Transverse colon (tissue), 4 donors: ENCODE results near the gene XPNPEP3. TPM values are rescaled to one million over a fixed set of nuclear protein-coding genes. Genes with fewer than 3 reads are reported as not detected.
"Not testable (repeated sequence)": the region's sequence is repeated elsewhere in the genome, so short reads cannot be mapped to it uniquely, and the experiment has no call there.

Source experiments
- DNase-seq: peaks from one replicate; pipeline ENCODE4 v3.0.0-alpha.2; 2019
- H3K27ac ChIP-seq, 4 donors: fragments of 200-600 bp; sonication (generic); 2 replicates each; pipeline ENCODE4 v1.5.1; 2016 to 2018; ENCODE audit warnings: inconsistent platforms in 4 of 4
- H3K27me3 ChIP-seq: fragments of 200-600 bp; sonication (generic); 2 replicates; pipeline ENCODE4 v1.5.1; 2017; ENCODE audit warnings: inconsistent platforms
- H3K36me3 ChIP-seq, 4 donors: fragments of 200-600 bp; sonication (generic); 2 replicates each; pipeline ENCODE4 v1.5.1; 2017 to 2019; ENCODE audit warnings: inconsistent platforms in 4 of 4
- H3K4me1 ChIP-seq, 4 donors: fragments of 200-600 bp; sonication (generic); 2 replicates each; pipeline ENCODE4 v1.5.1; 2017 to 2020; ENCODE audit warnings: inconsistent platforms in 4 of 4
- H3K4me3 ChIP-seq, 4 donors: fragments of 200-600 bp; sonication (generic); 1 replicate in 1 of 4; 2 replicates in 3 of 4; pipeline versions ENCODE4 v1.5.1 to v1.6.1; 2017 to 2019; ENCODE audit warnings: inconsistent platforms in 4 of 4
- H3K9me3 ChIP-seq, 2 donors: fragments of 200-600 bp; sonication (generic); 2 replicates each; pipeline ENCODE4 v1.5.1; 2017 to 2019; ENCODE audit warnings: inconsistent platforms in 2 of 2
- CTCF ChIP-seq, 5 experiments: fragments of 200-600 bp in 3 of 5; fragments of 450-650 bp in 2 of 5; sonication (generic) in 3 of 5; IDR thresholded peaks; 1 replicate in 2 of 5; 2 replicates in 3 of 5; pipeline ENCODE4 v1.5.1; 2016 to 2017; ENCODE audit warnings: antibody characterized with exemption in 5 of 5, inconsistent platforms in 3 of 5, mild to moderate bottlenecking in 2 of 5, moderate library complexity in 1 of 5
- EP300 ChIP-seq: sonication (generic); formaldehyde crosslinking; IDR thresholded peaks from one replicate; pipeline ENCODE4 v1.6.1; 2017; ENCODE audit warnings: antibody characterized with exemption, low read depth
- POLR2A ChIP-seq: fragments of 450-650 bp; IDR thresholded peaks from one replicate; pipeline ENCODE4 v1.6.1; 2016; ENCODE audit warnings: antibody characterized with exemption, mild to moderate bottlenecking, moderate library complexity
- POLR2AphosphoS5 ChIP-seq, 3 donors: sonication (generic); formaldehyde crosslinking; IDR thresholded peaks; one replicate each; pipeline ENCODE4 v1.6.1; 2016; ENCODE audit warnings: antibody characterized with exemption in 3 of 3
- WGBS, 2 donors: methylation state at CpG; one replicate each; pipeline ENCODE4 v1.1.5; 2018; ENCODE audit warnings: low coverage in 1 of 2; 5-methylcytosine and 5-hydroxymethylcytosine counted together
- in situ Hi-C, 4 donors: fragments of 200-750 bp; cut with MboI; loops; one replicate each; pipeline versions ENCODE4 v1.15.0 to v1.15.1; 2017; ENCODE audit warnings: low sequenced_read_pairs in 3 of 4, low pct_ligation_motif_present in 1 of 4, low pct_unique_long_range_greater_than_20kb in 1 of 4
- intact Hi-C: fragments of 100-400 bp; cut with DNase I; formaldehyde crosslinking; loops from one replicate; pipeline ENCODE4 v1.15.1; 2023; ENCODE audit warnings: low total_unique reads
- total RNA-seq, 4 donors: library from RNA; depleted of rRNA; stranded (reverse); fragments of >200 nt; gene quantifications; one replicate each; pipeline ENCODE4 v1.1.0, GENCODE V29; 2016

Gene XPNPEP3
- total RNA-seq, 4 donors from 2014 or later = 5.8 to 14.1 (median 7.8) TPM

DNA sequence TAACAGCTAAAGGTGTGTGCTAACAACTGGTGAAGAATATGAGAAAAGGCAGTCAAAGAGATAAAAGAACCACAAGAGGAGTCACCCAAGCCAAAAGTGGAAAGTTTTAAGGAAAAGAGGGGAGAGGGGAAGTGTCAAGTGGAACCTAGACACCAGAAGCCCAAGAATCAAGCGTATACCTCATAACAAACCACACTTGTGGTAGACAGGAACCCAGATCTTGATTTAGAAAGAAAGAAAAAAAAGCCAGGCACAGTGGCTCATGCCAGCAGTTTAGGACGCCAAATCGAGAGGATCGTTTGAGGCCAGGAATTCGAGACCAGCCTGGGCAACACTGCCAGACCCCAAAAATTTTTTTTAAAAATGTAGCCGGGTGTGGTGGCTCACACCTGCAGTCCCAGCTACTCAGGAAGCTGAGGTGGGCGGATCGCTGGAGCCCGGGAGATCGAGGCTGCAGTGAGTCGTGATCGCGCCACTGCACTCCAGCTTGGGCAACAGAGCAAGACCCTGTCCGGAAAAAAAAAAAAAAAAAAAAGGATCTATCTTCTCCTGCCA is 38.7 kb upstream of the XPNPEP3 start:
- DNase-seq = no peak
- in situ Hi-C loops (no loop called here), intact Hi-C loops (no loop called here)
- TF ChIP-seq POLR2A (no peak), CTCF (IDR thresholded peaks at IDR 0.05) (no peak), EP300 (no peak), POLR2AphosphoS5 (IDR thresholded peaks at IDR 0.05) (no peak)
- peaks cover 10 to 24% (median 22%) of the 10 kb centered on the region in 4 donors for H3K4me1 ChIP-seq
- peak overlapping the region in 1 of 4 donors; percentile 88 for H3K27ac ChIP-seq
- peak overlapping the region; percentile 67 to 97 (median 81) for H3K4me3 ChIP-seq
- WGBS, 2 donors = 25 to 31% methylated on average over 8 to 14 of the region's 14 CpGs
- H3K36me3 ChIP-seq = peaks cover 0 to 3% (median 0%) of the 10 kb centered on the region in 4 donors
- H3K9me3 ChIP-seq = no peaks in the 10 kb centered on the region
- no peaks in the 10 kb centered on the region for H3K27me3 ChIP-seq

DNA sequence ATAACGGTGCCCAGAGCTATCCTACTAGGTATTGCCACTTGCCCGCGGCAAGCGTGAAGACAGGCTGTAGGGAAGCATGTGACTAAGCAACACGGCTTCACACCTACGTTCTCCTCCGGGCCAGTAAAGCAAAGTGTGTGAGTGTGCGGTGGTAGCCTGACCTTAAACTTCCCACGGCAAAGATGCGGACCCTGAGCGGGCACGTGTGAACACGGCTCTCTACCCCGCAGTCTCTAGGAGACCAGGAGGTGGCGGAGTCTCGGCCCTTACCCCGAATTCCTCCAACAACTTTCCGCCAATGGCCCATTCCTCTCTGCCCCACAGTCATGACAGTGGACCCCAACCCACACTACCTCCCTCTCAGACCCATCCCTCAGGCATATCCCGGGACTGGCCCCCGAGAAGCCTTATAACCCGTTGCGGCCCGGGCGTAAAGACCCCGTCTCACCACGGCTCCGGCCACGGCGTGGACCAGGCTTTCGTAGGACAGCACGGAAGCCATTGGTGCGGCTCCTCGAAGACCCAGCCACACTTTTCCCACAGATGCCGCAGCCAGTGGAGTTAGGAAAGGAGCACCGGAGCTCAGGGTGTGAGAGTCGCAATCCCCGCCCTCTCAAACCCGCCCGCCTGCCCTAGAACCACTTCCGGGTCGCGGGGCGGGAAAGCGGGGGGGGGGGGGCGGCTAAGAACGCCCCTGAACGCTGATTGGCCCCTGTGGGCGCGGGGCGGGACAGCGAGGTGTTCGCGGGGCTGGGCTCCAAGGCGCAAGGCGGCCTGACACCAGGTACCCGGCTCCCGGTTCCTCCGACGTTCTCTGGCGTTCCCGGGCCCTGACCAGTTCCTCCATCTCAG is 38.0 kb upstream of the XPNPEP3 start, which contains the start of gene SLC25A17:
TSS of gene SLC25A17 (minus strand) at position 600 of the 852 bp plus-strand sequence. CDS start at position 502, 98 bp downstream.
- peak within 1 kb of the TSS; percentile 80 to 88 (median 84) for H3K27ac ChIP-seq
- TF ChIP-seq POLR2AphosphoS5 (IDR thresholded peaks at IDR 0.05) = peak; percentile 35 to 56 (median 38)
- no peak for TF ChIP-seq EP300
- TF ChIP-seq CTCF (IDR thresholded peaks at IDR 0.05) = peak; percentile 28 to 68 (median 49)
- TF ChIP-seq POLR2A = peak; percentile 48
- in situ Hi-C loops (no loop called here), intact Hi-C loops (no loop called here)
- WGBS, 2 donors = 1% methylated on average over 57 of the region's 61 CpGs; no CpG with 5 or more reads in 1 of the 2 donors
- H3K9me3 ChIP-seq = no peaks in the 10 kb centered on the region
- H3K4me1 ChIP-seq = peaks cover 10 to 24% (median 22%) of the 10 kb centered on the region in 4 donors
- H3K27me3 ChIP-seq = no peaks in the 10 kb centered on the region
- H3K36me3 ChIP-seq = peaks cover 0 to 5% (median 2%) of the 10 kb centered on the region in 4 donors
- peak; percentile 93 for DNase-seq
- H3K4me3 ChIP-seq = peak within 1 kb of the TSS; percentile 67 to 97 (median 81)

- in situ Hi-C loops (no loop called here), intact Hi-C loops (no loop called here)
- Histone ChIP-seq H3K36me3 (peaks cover 0 to 11% (median 5%) of the 10 kb centered on the region in 4 donors), H3K9me3 (no peaks in the 10 kb centered on the region), H3K27ac (peak overlapping the region; percentile 80 to 88 (median 84)), H3K4me1 (peaks cover 10 to 24% (median 22%) of the 10 kb centered on the region in 4 donors), H3K4me3 (peak overlapping the region; percentile 67 to 97 (median 81)), H3K27me3 (no peaks in the 10 kb centered on the region)
- no peak for DNase-seq
- TF ChIP-seq CTCF (IDR thresholded peaks at IDR 0.05) (no peak), EP300 (no peak), POLR2AphosphoS5 (IDR thresholded peaks at IDR 0.05) (no peak), POLR2A (no peak)
- WGBS, 2 donors = 6 to 10% methylated on average over 2 to 4 of the region's 4 CpGs
Observed at GRCh38 chr22:40819599-40820140, 37.3 kb upstream of the XPNPEP3 start.

GRCh38 chr22:40823426-40823825 is 33.5 kb upstream of the XPNPEP3 start:
- no peak for TF ChIP-seq POLR2A
- no peak for TF ChIP-seq CTCF (IDR thresholded peaks at IDR 0.05)
- TF ChIP-seq POLR2AphosphoS5 (IDR thresholded peaks at IDR 0.05) = no peak
- TF ChIP-seq EP300 = no peak
- no peak overlapping the region for H3K27ac ChIP-seq
- peaks cover 4 to 10% (median 8%) of the 10 kb centered on the region in 4 donors for H3K4me1 ChIP-seq
- peaks cover 0 to 38% (median 8%) of the 10 kb centered on the region in 4 donors for H3K36me3 ChIP-seq
- no peaks in the 10 kb centered on the region for H3K27me3 ChIP-seq
- in situ Hi-C loops = no loop called here
- intact Hi-C loops = no loop called here
- no peak overlapping the region for H3K4me3 ChIP-seq
- 65 to 80% methylated on average over 1 of the region's 1 CpG for WGBS, 2 donors
- DNase-seq = no peak
- H3K9me3 ChIP-seq = no peaks in the 10 kb centered on the region

GRCh38 chr22:40826292-40826691 is 30.7 kb upstream of the XPNPEP3 start:
- DNase-seq, H3K9me3 ChIP-seq, in situ Hi-C loops, H3K4me3 ChIP-seq, H3K27me3 ChIP-seq, H3K27ac ChIP-seq, intact Hi-C loops, H3K4me1 ChIP-seq: not testable (repeated sequence)
- WGBS, 2 donors = 95% methylated on average over 2 of the region's 2 CpGs; no CpG with 5 or more reads in 1 of the 2 donors
- peaks cover 0 to 61% (median 20%) of the 10 kb centered on the region in 4 donors for H3K36me3 ChIP-seq
